Testis (tissue), 3 donors: ENCODE results near the gene KIF20B. TPM values are rescaled to one million over a fixed set of nuclear protein-coding genes. Genes with fewer than 3 reads are reported as not detected.

Experiments used
- DNase-seq: peaks from one replicate; pipeline ENCODE4 v3.0.0-alpha.2; 2019
- H3K27ac ChIP-seq, 2 donors: fragments of 200-600 bp; sonication (generic); one replicate each; pipeline ENCODE4 v1.5.1; 2019
- H3K27me3 ChIP-seq: fragments of 200-600 bp; sonication (generic); one replicate; pipeline ENCODE4 v1.5.1; 2019
- H3K36me3 ChIP-seq: fragments of 200-600 bp; sonication (generic); one replicate; pipeline ENCODE4 v1.5.1; 2017; ENCODE audit warnings: low read depth; ENCODE audit errors: missing control alignments
- H3K4me1 ChIP-seq: fragments of 200-600 bp; sonication (generic); one replicate; pipeline ENCODE4 v1.5.1; 2019
- H3K4me3 ChIP-seq, 2 donors: fragments of 200-600 bp; sonication (generic); one replicate each; pipeline ENCODE4 v1.5.1; 2017 to 2019
- H3K9me3 ChIP-seq: fragments of 200-600 bp; sonication (generic); one replicate; pipeline ENCODE4 v1.5.1; 2017
- CTCF ChIP-seq, 3 experiments: fragments of 450-650 bp in 2 of 3; fragments of 200-600 bp in 1 of 3; sonication (generic) in 1 of 3; IDR thresholded peaks; one replicate each; pipeline ENCODE4 v1.5.1; 2016 to 2019; ENCODE audit warnings: antibody characterized with exemption in 3 of 3, mild to moderate bottlenecking in 2 of 3, moderate library complexity in 1 of 3
- POLR2A ChIP-seq: fragments of 450-650 bp; IDR thresholded peaks from one replicate; pipeline ENCODE4 v1.6.1; 2017; ENCODE audit warnings: antibody characterized with exemption, mild to moderate bottlenecking, moderate library complexity
- WGBS, 2 donors: methylation state at CpG; one replicate each; pipeline ENCODE4 v1.1.5; 2018; 5-methylcytosine and 5-hydroxymethylcytosine counted together
- intact Hi-C: fragments of 100-400 bp; cut with DNase I; formaldehyde crosslinking; loops from one replicate; pipeline ENCODE4 v1.15.1; 2023; ENCODE audit warnings: low total_unique reads
- polyA plus RNA-seq: library from polyadenylated mRNA; stranded (reverse); fragments of 350-450 nt; fragmentation: Illumina TruSeq; extraction: RNeasy Lipid Tissue Mini Kit (QIAGEN cat#74804); gene quantifications from one replicate; pipeline ENCODE4 v1.2.3, GENCODE V29; 2014; ENCODE audit warnings: low read depth, low replicate concordance; ENCODE audit not compliant: insufficient read depth
- total RNA-seq, 2 donors: library from RNA; depleted of rRNA; stranded (reverse); fragments of >200 nt; gene quantifications; one replicate each; pipeline ENCODE4 v1.2.3, GENCODE V29; 2016

Gene KIF20B
- total and polyA plus RNA-seq, 3 donors from 2014 or later, result 3.0 to 16.9 (median 12.0) TPM

GRCh38 chr10:89738551-89739209, 37.3 kb downstream of the KIF20B start:
- WGBS, 2 donors, result 57 to 84% methylated on average over 2 of the region's 2 CpGs
- intact Hi-C loops, result no loop called here

GRCh38 chr10:89741126-89741762, 39.9 kb downstream of the KIF20B start:
- 85 to 94% methylated on average over 4 of the region's 4 CpGs for WGBS, 2 donors
- no peaks in the 10 kb centered on the region for H3K4me1 ChIP-seq
- H3K27ac ChIP-seq, result no peak overlapping the region
- H3K4me3 ChIP-seq, result no peak overlapping the region
- no peaks in the 10 kb centered on the region for H3K36me3 ChIP-seq
- H3K9me3 ChIP-seq, result no peaks in the 10 kb centered on the region
- no peak for DNase-seq
- intact Hi-C loops, result no loop called here
- H3K27me3 ChIP-seq, result no peaks in the 10 kb centered on the region
- TF ChIP-seq CTCF (IDR thresholded peaks at IDR 0.05) (no peak), POLR2A (no peak)

More at GRCh38 chr10:89738551-89739209, 37.3 kb downstream of the KIF20B start:
- H3K27me3 ChIP-seq, result no peaks in the 10 kb centered on the region
- no peaks in the 10 kb centered on the region for H3K9me3 ChIP-seq
- H3K27ac ChIP-seq, result no peak overlapping the region
- H3K4me1 ChIP-seq, result no peaks in the 10 kb centered on the region
- TF ChIP-seq CTCF (IDR thresholded peaks at IDR 0.05) (no peak), POLR2A (no peak)
- DNase-seq, result no peak
- H3K36me3 ChIP-seq, result no peaks in the 10 kb centered on the region
- H3K4me3 ChIP-seq, result no peak overlapping the region

- no peak overlapping the region for H3K27ac ChIP-seq
- no peaks in the 10 kb centered on the region for H3K9me3 ChIP-seq
- WGBS, 2 donors, result 90 to 95% methylated on average over 1 of the region's 1 CpG
- no peak overlapping the region for H3K4me3 ChIP-seq
- no peaks in the 10 kb centered on the region for H3K27me3 ChIP-seq
- DNase-seq, result no peak
- no peaks in the 10 kb centered on the region for H3K36me3 ChIP-seq
- no peaks in the 10 kb centered on the region for H3K4me1 ChIP-seq
- intact Hi-C loops, result no loop called here
- TF ChIP-seq CTCF (IDR thresholded peaks at IDR 0.05), result no peak
- no peak for TF ChIP-seq POLR2A
These were observed 42.6 kb downstream of the KIF20B start for GRCh38 chr10:89744026-89744425.

- Histone ChIP-seq H3K27ac (no peak overlapping the region), H3K4me1 (no peaks in the 10 kb centered on the region), H3K4me3 (no peak overlapping the region), H3K9me3 (no peaks in the 10 kb centered on the region), H3K36me3 (no peaks in the 10 kb centered on the region), H3K27me3 (no peaks in the 10 kb centered on the region)
- no peak for DNase-seq
- WGBS, 2 donors, result 85 to 88% methylated on average over 6 to 7 of the region's 7 CpGs
- intact Hi-C loops, result no loop called here
- no peak for TF ChIP-seq POLR2A
These were observed 44.5 kb downstream of the KIF20B start for GRCh38 chr10:89745903-89746302.

- 73 to 91% methylated on average over 1 of the region's 1 CpG for WGBS, 2 donors
These were observed 49.1 kb downstream of the KIF20B start for GRCh38 chr10:89750441-89750840.

More at GRCh38 chr10:89750441-89750840, 49.1 kb downstream of the KIF20B start:
- H3K4me1 ChIP-seq, result no peaks in the 10 kb centered on the region
- DNase-seq, result no peak
- H3K27me3 ChIP-seq, result no peaks in the 10 kb centered on the region
- no peaks in the 10 kb centered on the region for H3K36me3 ChIP-seq
- no peak overlapping the region for H3K27ac ChIP-seq
- H3K4me3 ChIP-seq, result no peak overlapping the region
- intact Hi-C loops, result no loop called here
- no peaks in the 10 kb centered on the region for H3K9me3 ChIP-seq
- no peak for TF ChIP-seq POLR2A
- TF ChIP-seq CTCF (IDR thresholded peaks at IDR 0.05), result no peak
